ENCODE measurements around the gene PARD3B.
"Not testable (repeated sequence)": the region's sequence is repeated elsewhere in the genome, so short reads cannot be mapped to it uniquely, and the experiment has no call there.

The PARD3B gene

DNA sequence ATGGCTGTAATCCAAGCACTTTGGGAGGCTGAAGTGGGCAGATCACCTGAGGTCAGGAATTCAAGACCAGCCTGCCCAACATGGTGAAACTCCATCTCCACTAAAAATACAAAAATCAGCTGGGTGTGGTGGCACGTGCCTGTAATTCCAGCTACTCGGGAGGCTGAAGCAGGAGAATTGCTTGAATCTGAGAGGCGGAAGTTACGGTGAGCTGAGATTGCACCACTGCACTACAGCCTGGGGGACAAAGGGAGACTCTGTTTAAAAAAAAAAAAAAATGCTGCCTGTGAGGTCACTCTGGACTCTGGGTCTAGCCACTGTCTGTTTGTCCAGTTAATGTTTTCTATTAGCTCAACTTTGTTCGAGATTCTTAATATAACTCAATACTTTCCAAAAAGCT, 673.5 kb downstream of the PARD3B start:
- 100% methylated on average over 3 of the region's 5 CpGs for WGBS (ENCODE audit: insufficient coverage)
- H3K9me3 ChIP-seq (ENCODE audit: control extremely low read depth in 1 of 5, control insufficient read depth in 4 of 5, insufficient read depth in 2 of 5, low read depth in 1 of 5, low read length in 4 of 5); H3K27me3 ChIP-seq (replicated peaks in 2 of 5; ENCODE audit: control insufficient read depth in 4 of 5, insufficient read depth in 5 of 5, low read length in 4 of 5); H3K4me1 ChIP-seq (ENCODE audit: control extremely low read depth in 1 of 4, control insufficient read depth in 4 of 4, insufficient read depth in 4 of 4, low read length in 3 of 4); CTCF ChIA-PET; H3K4me3 ChIP-seq (ENCODE audit: control insufficient read depth in 1 of 7, extremely low read depth in 1 of 7, insufficient read depth in 4 of 7, low read depth in 2 of 7, low read length in 6 of 7); DNase-seq; H3K36me3 ChIP-seq (ENCODE audit: control insufficient read depth in 4 of 4, insufficient read depth in 4 of 4, low read length in 3 of 4); H3K27ac ChIP-seq (ENCODE audit: insufficient read depth in 1 of 2, low read depth in 1 of 2, low read length in 2 of 2, poor library complexity in 1 of 2, severe bottlenecking in 2 of 2): not testable (repeated sequence)
- POLR2A ChIA-PET = interaction anchor here (0.6 kb wide), 1 partner anchor 11 kb away, joined by 4 read pairs; no protein-coding TSS in a partner anchor

DNA sequence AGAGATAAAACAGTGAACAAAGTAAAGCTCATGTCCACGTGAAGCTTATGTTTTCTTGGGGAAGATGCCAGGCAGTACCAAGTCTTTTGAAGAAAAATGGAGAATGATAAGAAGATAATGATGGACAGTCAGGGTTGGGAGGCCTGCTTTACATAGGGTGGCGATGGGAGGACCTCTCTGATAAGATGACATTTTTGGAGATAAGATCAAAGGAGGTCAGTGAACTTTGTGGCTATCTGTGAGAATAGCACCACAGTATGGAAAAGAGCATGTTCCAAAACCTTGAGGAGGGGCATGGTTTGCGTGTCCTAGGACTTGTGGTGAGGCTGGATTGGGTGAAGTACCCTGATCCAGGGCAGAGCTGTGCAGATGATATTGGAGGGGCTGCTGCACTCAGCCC, 675.3 kb downstream of the PARD3B start:
- no peaks in the 10 kb centered on the region for H3K36me3 ChIP-seq (ENCODE audit: control insufficient read depth in 4 of 4, insufficient read depth in 4 of 4, low read length in 3 of 4)
- 50% methylated on average over 2 of the region's 3 CpGs for WGBS (ENCODE audit: insufficient coverage)
- no peak overlapping the region for H3K4me3 ChIP-seq (ENCODE audit: control insufficient read depth in 1 of 7, extremely low read depth in 1 of 7, insufficient read depth in 4 of 7, low read depth in 2 of 7, low read length in 6 of 7)
- no peaks in the 10 kb centered on the region for H3K27me3 ChIP-seq (replicated peaks in 2 of 5; ENCODE audit: control insufficient read depth in 4 of 5, insufficient read depth in 5 of 5, low read length in 4 of 5)
- H3K9me3 ChIP-seq (ENCODE audit: control extremely low read depth in 1 of 5, control insufficient read depth in 4 of 5, insufficient read depth in 2 of 5, low read depth in 1 of 5, low read length in 4 of 5) = peaks cover 0 to 3% (median 0%) of the 10 kb centered on the region in 5 experiments
- no peak for DNase-seq
- CTCF ChIA-PET = interaction anchor here (1.0 kb wide), 1 partner anchor 9 kb away, joined by 3 read pairs; no protein-coding TSS in a partner anchor
- POLR2A ChIA-PET = no interaction called here
- no peaks in the 10 kb centered on the region for H3K4me1 ChIP-seq (ENCODE audit: control extremely low read depth in 1 of 4, control insufficient read depth in 4 of 4, insufficient read depth in 4 of 4, low read length in 3 of 4)
- H3K27ac ChIP-seq (ENCODE audit: insufficient read depth in 1 of 2, low read depth in 1 of 2, low read length in 2 of 2, poor library complexity in 1 of 2, severe bottlenecking in 2 of 2) = no peak overlapping the region

DNA sequence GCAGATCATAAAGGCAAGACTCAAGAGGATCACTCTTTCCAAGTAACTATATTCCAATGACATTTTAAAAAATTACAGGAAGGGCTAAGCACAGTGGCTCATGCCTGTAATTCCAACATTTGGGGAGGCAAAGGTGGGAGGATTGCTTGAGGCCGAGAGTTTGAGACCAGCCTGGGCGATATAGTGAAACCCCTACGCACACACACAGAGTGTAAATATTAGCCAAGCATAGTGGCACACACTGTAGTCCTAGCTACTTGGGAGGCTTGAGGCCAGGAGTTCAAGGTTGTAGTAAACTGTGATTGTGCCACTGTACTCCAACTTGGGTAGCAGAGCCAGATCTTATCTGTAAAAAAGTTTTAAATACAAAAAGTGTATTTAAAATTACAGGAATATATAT, 686.8 kb downstream of the PARD3B start:
- ChIA-PET POLR2A (no interaction called here), CTCF (no interaction called here)
- Histone ChIP-seq H3K9me3 (ENCODE audit: control extremely low read depth in 1 of 5, control insufficient read depth in 4 of 5, insufficient read depth in 2 of 5, low read depth in 1 of 5, low read length in 4 of 5) (peaks cover 0 to 3% (median 0%) of the 10 kb centered on the region in 5 experiments), H3K27me3 (replicated peaks in 2 of 5; ENCODE audit: control insufficient read depth in 4 of 5, insufficient read depth in 5 of 5, low read length in 4 of 5) (no peaks in the 10 kb centered on the region), H3K4me1 (ENCODE audit: control extremely low read depth in 1 of 4, control insufficient read depth in 4 of 4, insufficient read depth in 4 of 4, low read length in 3 of 4) (no peaks in the 10 kb centered on the region), H3K4me3 (ENCODE audit: control insufficient read depth in 1 of 7, extremely low read depth in 1 of 7, insufficient read depth in 4 of 7, low read depth in 2 of 7, low read length in 6 of 7) (no peak overlapping the region), H3K27ac (ENCODE audit: insufficient read depth in 1 of 2, low read depth in 1 of 2, low read length in 2 of 2, poor library complexity in 1 of 2, severe bottlenecking in 2 of 2) (no peak overlapping the region), H3K36me3 (ENCODE audit: control insufficient read depth in 4 of 4, insufficient read depth in 4 of 4, low read length in 3 of 4) (no peaks in the 10 kb centered on the region)
- WGBS (ENCODE audit: insufficient coverage) = 100% methylated on average over 2 of the region's 3 CpGs
- no peak for DNase-seq

DNA sequence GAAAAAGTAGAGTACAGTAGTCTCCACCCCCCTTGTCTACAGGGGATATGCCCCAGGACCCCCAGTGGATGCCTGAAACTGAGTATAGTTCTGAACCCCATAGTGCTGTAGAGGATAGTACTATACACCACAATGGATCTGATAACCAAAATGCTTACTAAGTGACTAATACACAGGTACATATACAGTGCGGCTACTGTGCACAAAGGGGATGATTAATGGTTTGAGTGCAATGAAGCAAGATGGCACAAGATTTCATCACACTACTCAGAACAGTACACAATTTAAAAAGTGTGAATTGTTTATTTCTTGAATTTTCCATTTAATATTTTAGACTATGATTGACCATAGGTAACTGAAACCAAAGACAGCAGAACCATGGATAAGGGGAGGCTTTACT, 690.2 kb downstream of the PARD3B start:
- CTCF ChIA-PET = no interaction called here
- no peak overlapping the region for H3K4me3 ChIP-seq (ENCODE audit: control insufficient read depth in 1 of 7, extremely low read depth in 1 of 7, insufficient read depth in 4 of 7, low read depth in 2 of 7, low read length in 6 of 7)
- DNase-seq = no peak
- no peak overlapping the region for H3K27ac ChIP-seq (ENCODE audit: insufficient read depth in 1 of 2, low read depth in 1 of 2, low read length in 2 of 2, poor library complexity in 1 of 2, severe bottlenecking in 2 of 2)
- H3K36me3 ChIP-seq (ENCODE audit: control insufficient read depth in 4 of 4, insufficient read depth in 4 of 4, low read length in 3 of 4) = no peaks in the 10 kb centered on the region
- H3K9me3 ChIP-seq (ENCODE audit: control extremely low read depth in 1 of 5, control insufficient read depth in 4 of 5, insufficient read depth in 2 of 5, low read depth in 1 of 5, low read length in 4 of 5) = peaks cover 0 to 1% (median 0%) of the 10 kb centered on the region in 5 experiments
- H3K4me1 ChIP-seq (ENCODE audit: control extremely low read depth in 1 of 4, control insufficient read depth in 4 of 4, insufficient read depth in 4 of 4, low read length in 3 of 4) = no peaks in the 10 kb centered on the region
- POLR2A ChIA-PET = no interaction called here
- H3K27me3 ChIP-seq (replicated peaks in 2 of 5; ENCODE audit: control insufficient read depth in 4 of 5, insufficient read depth in 5 of 5, low read length in 4 of 5) = no peaks in the 10 kb centered on the region
- no CpG with 5 or more reads among the region's 1 CpG for WGBS (ENCODE audit: insufficient coverage)

DNA sequence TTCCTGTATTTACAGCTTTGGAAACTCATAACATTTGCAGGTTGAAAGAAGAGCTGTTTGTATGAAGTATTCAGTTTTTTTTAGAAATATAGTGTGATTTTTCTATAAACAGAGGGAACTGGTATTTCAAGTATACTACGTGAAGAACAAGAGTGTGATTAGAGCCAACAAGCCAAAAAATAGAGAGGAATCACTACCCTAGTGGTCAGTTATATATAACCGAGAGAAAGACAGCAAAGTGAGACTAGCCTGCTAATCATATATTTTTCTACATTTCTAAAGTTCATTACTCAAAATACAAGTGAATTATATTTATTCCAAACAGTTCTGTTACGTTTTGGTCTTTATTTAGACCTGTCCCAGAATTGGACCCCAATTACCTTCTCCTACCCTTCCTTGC, 692.2 kb downstream of the PARD3B start:
- H3K4me3 ChIP-seq (ENCODE audit: control insufficient read depth in 1 of 7, extremely low read depth in 1 of 7, insufficient read depth in 4 of 7, low read depth in 2 of 7, low read length in 6 of 7) = no peak overlapping the region
- CTCF ChIA-PET = no interaction called here
- H3K4me1 ChIP-seq (ENCODE audit: control extremely low read depth in 1 of 4, control insufficient read depth in 4 of 4, insufficient read depth in 4 of 4, low read length in 3 of 4) = no peaks in the 10 kb centered on the region
- 93% methylated on average over 3 of the region's 3 CpGs for WGBS (ENCODE audit: insufficient coverage)
- POLR2A ChIA-PET = no interaction called here
- no peak for DNase-seq
- no peaks in the 10 kb centered on the region for H3K36me3 ChIP-seq (ENCODE audit: control insufficient read depth in 4 of 4, insufficient read depth in 4 of 4, low read length in 3 of 4)
- no peaks in the 10 kb centered on the region for H3K27me3 ChIP-seq (replicated peaks in 2 of 5; ENCODE audit: control insufficient read depth in 4 of 5, insufficient read depth in 5 of 5, low read length in 4 of 5)
- H3K27ac ChIP-seq (ENCODE audit: insufficient read depth in 1 of 2, low read depth in 1 of 2, low read length in 2 of 2, poor library complexity in 1 of 2, severe bottlenecking in 2 of 2) = no peak overlapping the region
- H3K9me3 ChIP-seq (ENCODE audit: control extremely low read depth in 1 of 5, control insufficient read depth in 4 of 5, insufficient read depth in 2 of 5, low read depth in 1 of 5, low read length in 4 of 5) = no peaks in the 10 kb centered on the region

DNA sequence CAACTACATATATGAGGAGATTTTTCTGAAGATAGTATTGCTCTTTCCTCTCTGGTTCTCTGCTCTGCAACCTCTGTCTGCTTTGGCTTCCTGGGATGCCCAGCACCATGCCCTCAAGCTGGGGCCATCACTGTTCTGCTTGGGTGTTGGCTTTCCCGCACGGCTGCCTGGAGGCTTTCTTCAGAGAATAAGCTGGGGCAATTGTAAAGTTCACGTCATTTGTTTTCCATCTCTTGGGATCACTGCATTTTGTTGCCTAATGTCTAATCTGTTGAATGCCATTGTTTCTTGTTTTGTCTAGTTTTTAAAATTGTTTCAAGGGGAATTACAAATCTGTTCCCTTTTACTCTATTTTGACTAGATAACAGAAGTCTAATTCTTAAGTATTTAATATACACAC, 699.7 kb downstream of the PARD3B start:
- H3K4me1 ChIP-seq (ENCODE audit: control extremely low read depth in 1 of 4, control insufficient read depth in 4 of 4, insufficient read depth in 4 of 4, low read length in 3 of 4) = no peaks in the 10 kb centered on the region
- no CpG with 5 or more reads among the region's 3 CpGs for WGBS (ENCODE audit: insufficient coverage)
- no peak for DNase-seq
- no peak overlapping the region for H3K4me3 ChIP-seq (ENCODE audit: control insufficient read depth in 1 of 7, extremely low read depth in 1 of 7, insufficient read depth in 4 of 7, low read depth in 2 of 7, low read length in 6 of 7)
- ChIA-PET CTCF (no interaction called here), POLR2A (no interaction called here)
- no peak overlapping the region for H3K27ac ChIP-seq (ENCODE audit: insufficient read depth in 1 of 2, low read depth in 1 of 2, low read length in 2 of 2, poor library complexity in 1 of 2, severe bottlenecking in 2 of 2)
- H3K36me3 ChIP-seq (ENCODE audit: control insufficient read depth in 4 of 4, insufficient read depth in 4 of 4, low read length in 3 of 4) = no peaks in the 10 kb centered on the region
- H3K9me3 ChIP-seq (ENCODE audit: control extremely low read depth in 1 of 5, control insufficient read depth in 4 of 5, insufficient read depth in 2 of 5, low read depth in 1 of 5, low read length in 4 of 5) = no peaks in the 10 kb centered on the region
- H3K27me3 ChIP-seq (replicated peaks in 2 of 5; ENCODE audit: control insufficient read depth in 4 of 5, insufficient read depth in 5 of 5, low read length in 4 of 5) = no peaks in the 10 kb centered on the region

DNA sequence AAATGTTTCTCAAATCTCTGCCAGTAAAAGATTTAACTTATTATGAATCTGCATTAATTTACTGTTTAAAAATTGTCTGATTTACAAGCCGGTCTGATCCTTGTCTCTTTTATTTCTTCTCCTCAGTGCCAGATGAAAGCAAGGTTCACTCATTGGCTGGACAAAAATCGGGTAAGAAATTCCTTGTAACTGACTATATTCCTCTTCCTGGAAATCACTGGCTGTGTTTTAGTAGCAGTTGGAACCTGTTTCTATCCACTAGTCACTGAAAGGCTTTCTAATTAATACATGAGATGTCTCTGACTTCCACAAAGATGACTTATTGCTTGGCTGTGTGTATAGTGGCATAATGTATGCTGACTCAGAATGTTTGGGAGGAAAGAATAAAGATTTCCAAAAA, 700.4 kb downstream of the PARD3B start:
- no peaks in the 10 kb centered on the region for H3K27me3 ChIP-seq (replicated peaks in 2 of 5; ENCODE audit: control insufficient read depth in 4 of 5, insufficient read depth in 5 of 5, low read length in 4 of 5)
- DNase-seq = no peak
- H3K36me3 ChIP-seq (ENCODE audit: control insufficient read depth in 4 of 4, insufficient read depth in 4 of 4, low read length in 3 of 4) = no peaks in the 10 kb centered on the region
- H3K4me1 ChIP-seq (ENCODE audit: control extremely low read depth in 1 of 4, control insufficient read depth in 4 of 4, insufficient read depth in 4 of 4, low read length in 3 of 4) = no peaks in the 10 kb centered on the region
- no peak overlapping the region for H3K4me3 ChIP-seq (ENCODE audit: control insufficient read depth in 1 of 7, extremely low read depth in 1 of 7, insufficient read depth in 4 of 7, low read depth in 2 of 7, low read length in 6 of 7)
- ChIA-PET CTCF (no interaction called here), POLR2A (no interaction called here)
- no peaks in the 10 kb centered on the region for H3K9me3 ChIP-seq (ENCODE audit: control extremely low read depth in 1 of 5, control insufficient read depth in 4 of 5, insufficient read depth in 2 of 5, low read depth in 1 of 5, low read length in 4 of 5)
- H3K27ac ChIP-seq (ENCODE audit: insufficient read depth in 1 of 2, low read depth in 1 of 2, low read length in 2 of 2, poor library complexity in 1 of 2, severe bottlenecking in 2 of 2) = no peak overlapping the region
- WGBS (ENCODE audit: insufficient coverage) = 100% methylated on average over 1 of the region's 2 CpGs
